GM12891 (cell line): Measurements from ENCODE around the gene CCL25.
"Not testable (repeated sequence)": the region's sequence is repeated elsewhere in the genome, so short reads cannot be mapped to it uniquely, and the experiment has no call there.

Experiments used
- DNase-seq: peaks from one replicate; pipeline ENCODE4 v3.0.0; 2011; ENCODE audit warnings: low spot score; ENCODE audit not compliant: insufficient read length
- FAIRE-seq: peaks from 2 replicates; lab custom pipeline; 2011; peaks lifted over from hg19 to GRCh38; lab: Jason Lieb, UNC
- PAX5 ChIP-seq: IDR thresholded peaks from 2 replicates; pipeline ENCODE4 v1.6.1; 2011; ENCODE audit warnings: low read length, moderate library complexity, mild to moderate bottlenecking; ENCODE audit not compliant: insufficient read depth, severe bottlenecking
- POLR2A ChIP-seq: IDR thresholded peaks from 2 replicates; pipeline ENCODE4 v1.6.1; 2011; ENCODE audit warnings: low read depth, low read length, control low read depth
- POLR2AphosphoS5 ChIP-seq: IDR thresholded peaks from 2 replicates; pipeline ENCODE4 v1.6.1; 2011; ENCODE audit warnings: low read depth, low read length, control low read depth
- POU2F2 ChIP-seq: IDR thresholded peaks from 2 replicates; pipeline ENCODE4 v1.6.1; 2011; ENCODE audit warnings: low read depth, mild to moderate bottlenecking, control low read depth, low read length, moderate library complexity
- SPI1 ChIP-seq: IDR thresholded peaks from 2 replicates; pipeline ENCODE4 v1.6.1; 2011; ENCODE audit warnings: low read depth, low read length, control low read depth
- TAF1 ChIP-seq: IDR thresholded peaks from 2 replicates; pipeline ENCODE4 v1.6.1; 2011; ENCODE audit warnings: low read depth, low read length, control low read depth

CCL25 gene

GRCh38 chr19:8025316-8025715 is 27.2 kb upstream of the CCL25 start:
- TF ChIP-seq POU2F2 (no peak), POLR2A (no peak), SPI1 (no peak), PAX5 (no peak), TAF1 (no peak)
- FAIRE-seq (no peak), DNase-seq (no peak)

- DNase-seq (no peak), FAIRE-seq (no peak)
- TF ChIP-seq POLR2AphosphoS5 (no peak), SPI1 (no peak), TAF1 (no peak), POU2F2 (no peak), POLR2A (no peak), PAX5 (no peak)
These were observed 23.5 kb upstream of the CCL25 start for GRCh38 chr19:8028951-8029491.

GRCh38 chr19:8030960-8031359 is 21.6 kb upstream of the CCL25 start:
- FAIRE-seq (no peak), DNase-seq (no peak)
- TF ChIP-seq SPI1, result no peak
- no peak for TF ChIP-seq PAX5
- no peak for TF ChIP-seq POLR2A

- not testable (repeated sequence) for DNase-seq, FAIRE-seq
These were observed 19.0 kb upstream of the CCL25 start for GRCh38 chr19:8033287-8034177.

GRCh38 chr19:8034178-8034525 is 18.4 kb upstream of the CCL25 start:
- TF ChIP-seq POLR2AphosphoS5 (no peak), TAF1 (no peak), PAX5 (no peak), POLR2A (no peak), SPI1 (no peak), POU2F2 (no peak)
- DNase-seq (no peak), FAIRE-seq (no peak)

GRCh38 chr19:8036434-8037099 is 16.0 kb upstream of the CCL25 start:
- no peak for FAIRE-seq
- no peak for DNase-seq

GRCh38 chr19:8038815-8039214 is 13.7 kb upstream of the CCL25 start:
- TF ChIP-seq POU2F2 (no peak), TAF1 (no peak), SPI1 (no peak), POLR2A (no peak), POLR2AphosphoS5 (no peak), PAX5 (no peak)
- DNase-seq (no peak), FAIRE-seq (no peak)

More at GRCh38 chr19:8036434-8037099, 16.0 kb upstream of the CCL25 start:
- TF ChIP-seq POLR2A, result no peak
- TF ChIP-seq POLR2AphosphoS5, result no peak
- no peak for TF ChIP-seq PAX5
- no peak for TF ChIP-seq POU2F2
- no peak for TF ChIP-seq SPI1
- TF ChIP-seq TAF1, result no peak

GRCh38 chr19:8039231-8039630 is 13.3 kb upstream of the CCL25 start:
- FAIRE-seq (no peak), DNase-seq (no peak)
- TF ChIP-seq PAX5, result no peak
- TF ChIP-seq SPI1, result no peak
- no peak for TF ChIP-seq POU2F2
- TF ChIP-seq POLR2AphosphoS5, result no peak
- TF ChIP-seq TAF1, result no peak
- TF ChIP-seq POLR2A, result no peak

- DNase-seq, result no peak
- TF ChIP-seq TAF1 (no peak), POU2F2 (no peak), POLR2AphosphoS5 (no peak), PAX5 (no peak), SPI1 (no peak), POLR2A (no peak)
- FAIRE-seq, result no peak
These were observed 11.0 kb upstream of the CCL25 start for GRCh38 chr19:8041531-8041931.

GRCh38 chr19:8042900-8043299 is 9.7 kb upstream of the CCL25 start:
- FAIRE-seq (no peak), DNase-seq (no peak)
- no peak for TF ChIP-seq POLR2A
- no peak for TF ChIP-seq TAF1
- TF ChIP-seq POU2F2, result no peak
- no peak for TF ChIP-seq PAX5
- TF ChIP-seq POLR2AphosphoS5, result no peak
- no peak for TF ChIP-seq SPI1

- FAIRE-seq (no peak), DNase-seq (no peak)
- no peak for TF ChIP-seq PAX5
- no peak for TF ChIP-seq SPI1
- no peak for TF ChIP-seq POLR2A
These were observed 8.5 kb upstream of the CCL25 start for GRCh38 chr19:8044018-8044417.
